CD4-positive, alpha-beta T cell (primary cell): ENCODE measurements around the gene MAST4. TPM values are rescaled to one million over a fixed set of nuclear protein-coding genes. Genes with fewer than 3 reads are reported as not detected.

ENCODE experiments used
- ATAC-seq: fragments of 200-7000 bp; cut with Tn5 transposase; one replicate; pipeline ENCODE4 v1.10.0; 2022; ENCODE audit warnings: mild to moderate bottlenecking; ENCODE audit not compliant: poor library complexity
- CTCF ChIA-PET: fragments of 350-600 bp; sonication (Branson Sonifier 250); formaldehyde crosslinking; loops from one replicate; lab custom pipeline; 2021; ENCODE audit warnings: antibody characterized with exemption, inconsistent platforms; lab: Charles Lee
- POLR2A ChIA-PET: fragments of 350-600 bp; sonication (Branson Sonifier 250); formaldehyde crosslinking; loops from one replicate; lab custom pipeline; 2021; ENCODE audit warnings: antibody characterized with exemption, inconsistent platforms; lab: Charles Lee
- DNase-seq, 14 experiments: peaks; one replicate each; pipeline ENCODE4 v3.0.0-alpha.2; 2013 to 2020; ENCODE audit warnings: mixed read lengths in 2 of 14
- H3K27ac ChIP-seq, 2 donors: one replicate each; pipeline versions ENCODE4 v1.5.1 to v1.7.0; 2013; ENCODE audit warnings: low read length in 2 of 2, low read depth in 1 of 2, mild to moderate bottlenecking in 1 of 2
- H3K27me3 ChIP-seq, 2 experiments: 1 replicate in 1 of 2; 2 replicates in 1 of 2; pipeline versions ENCODE4 v1.6.1 to v1.7.0; 2013; ENCODE audit warnings: low read length in 2 of 2, control low read depth in 1 of 2, mild to moderate bottlenecking in 1 of 2, moderate library complexity in 1 of 2; ENCODE audit not compliant: insufficient read depth in 2 of 2, control insufficient read depth in 1 of 2
- H3K36me3 ChIP-seq: one replicate; pipeline ENCODE4 v1.6.1; 2013; ENCODE audit warnings: low read length, control low read depth; ENCODE audit not compliant: insufficient read depth
- H3K4me1 ChIP-seq: one replicate; pipeline ENCODE4 v1.6.1; 2013; ENCODE audit warnings: low read length, control low read depth; ENCODE audit not compliant: insufficient read depth
- H3K4me3 ChIP-seq: one replicate; pipeline ENCODE4 v1.5.1; 2013; ENCODE audit warnings: mild to moderate bottlenecking, low read length, moderate library complexity
- H3K9me3 ChIP-seq, 2 experiments: 1 replicate in 1 of 2; 2 replicates in 1 of 2; pipeline versions ENCODE4 v1.6.1 to v1.7.0; 2013; ENCODE audit warnings: low read length in 2 of 2, mild to moderate bottlenecking in 2 of 2, control low read depth in 1 of 2, moderate library complexity in 1 of 2; ENCODE audit not compliant: control insufficient read depth in 1 of 2, insufficient read depth in 1 of 2
- H3K27ac Mint-ChIP-seq: one replicate; pipeline ENCODE4 v1.8.0; 2020; ENCODE audit warnings: mixed read lengths
- H3K27me3 Mint-ChIP-seq: one replicate; pipeline ENCODE4 v1.8.0; 2021; ENCODE audit warnings: mixed read lengths
- H3K36me3 Mint-ChIP-seq: one replicate; pipeline ENCODE4 v1.8.0; 2021; ENCODE audit warnings: low read depth, mixed read lengths
- H3K4me1 Mint-ChIP-seq: one replicate; pipeline ENCODE4 v1.8.0; 2021; ENCODE audit warnings: low read depth, mixed read lengths
- H3K4me3 Mint-ChIP-seq: one replicate; pipeline ENCODE4 v1.8.0; 2020; ENCODE audit warnings: mild to moderate bottlenecking, mixed read lengths
- H3K9me3 Mint-ChIP-seq: one replicate; pipeline ENCODE4 v1.8.0; 2020; ENCODE audit warnings: mixed read lengths
- intact Hi-C, 2 experiments: fragments of 100-400 bp; cut with DNase I in 1 of 2; cut with micrococcal nuclease in 1 of 2; formaldehyde crosslinking; loops; one replicate each; pipeline versions ENCODE4 v1.15.1 to v1.9.0; 2023 to 2025; cut with DNase I, micrococcal nuclease
- total RNA-seq, 174 experiments: library from RNA in 2 of 174; stranded (reverse) in 2 of 174; gene quantifications; one replicate each; pipeline ENCODE4 v1.2.3 and lab custom pipeline; 2021 to 2026
- TF ChIP-seq, protein P1 (sequence below): fragments of 200-600 bp; IDR thresholded peaks from one replicate; pipeline ENCODE4 v1.8.0; 2022; ENCODE audit warnings: antibody characterized with exemption, mild to moderate bottlenecking

The MAST4 gene
- total RNA-seq, 2 experiments from 2014 or later: 21.3 to 21.6 TPM

DNA sequence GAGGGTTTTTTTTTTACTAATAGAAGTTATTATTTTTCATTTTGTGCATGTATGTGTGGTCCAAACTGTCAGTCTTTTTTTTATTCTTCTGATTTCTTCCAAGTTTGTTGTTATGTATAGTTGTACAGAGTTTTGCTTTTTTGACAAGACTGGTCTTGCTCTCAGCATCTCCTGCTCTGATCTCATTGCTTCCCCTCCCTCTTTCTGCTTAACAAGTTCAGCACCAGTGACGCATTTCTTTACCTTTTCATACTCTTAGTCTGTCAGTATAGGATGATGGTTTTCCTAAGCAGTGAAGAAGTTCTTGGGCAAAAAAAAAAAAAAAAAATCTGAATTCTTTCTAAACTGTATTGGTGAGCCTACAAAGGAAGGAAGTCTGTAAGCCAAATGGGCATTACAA lies 465.3 kb downstream of the MAST4 start:
- no peak overlapping the region for H3K4me3 Mint-ChIP-seq
- no peaks in the 10 kb centered on the region for H3K27me3 ChIP-seq
- TF ChIP-seq, protein P1, sequence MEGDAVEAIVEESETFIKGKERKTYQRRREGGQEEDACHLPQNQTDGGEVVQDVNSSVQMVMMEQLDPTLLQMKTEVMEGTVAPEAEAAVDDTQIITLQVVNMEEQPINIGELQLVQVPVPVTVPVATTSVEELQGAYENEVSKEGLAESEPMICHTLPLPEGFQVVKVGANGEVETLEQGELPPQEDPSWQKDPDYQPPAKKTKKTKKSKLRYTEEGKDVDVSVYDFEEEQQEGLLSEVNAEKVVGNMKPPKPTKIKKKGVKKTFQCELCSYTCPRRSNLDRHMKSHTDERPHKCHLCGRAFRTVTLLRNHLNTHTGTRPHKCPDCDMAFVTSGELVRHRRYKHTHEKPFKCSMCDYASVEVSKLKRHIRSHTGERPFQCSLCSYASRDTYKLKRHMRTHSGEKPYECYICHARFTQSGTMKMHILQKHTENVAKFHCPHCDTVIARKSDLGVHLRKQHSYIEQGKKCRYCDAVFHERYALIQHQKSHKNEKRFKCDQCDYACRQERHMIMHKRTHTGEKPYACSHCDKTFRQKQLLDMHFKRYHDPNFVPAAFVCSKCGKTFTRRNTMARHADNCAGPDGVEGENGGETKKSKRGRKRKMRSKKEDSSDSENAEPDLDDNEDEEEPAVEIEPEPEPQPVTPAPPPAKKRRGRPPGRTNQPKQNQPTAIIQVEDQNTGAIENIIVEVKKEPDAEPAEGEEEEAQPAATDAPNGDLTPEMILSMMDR: no peak
- H3K4me1 ChIP-seq: peaks cover 4% of the 10 kb centered on the region
- H3K9me3 ChIP-seq: no peaks in the 10 kb centered on the region
- DNase-seq (no peak), ATAC-seq (no peak)
- POLR2A ChIA-PET: no interaction called here
- H3K4me3 ChIP-seq: no peak overlapping the region
- peaks cover 49% of the 10 kb centered on the region for H3K4me1 Mint-ChIP-seq
- peaks cover 47% of the 10 kb centered on the region for H3K36me3 Mint-ChIP-seq
- no peaks in the 10 kb centered on the region for H3K36me3 ChIP-seq
- no peak overlapping the region for H3K27ac ChIP-seq
- intact Hi-C loops: loop anchor here in 1 of 2 experiments (10.0 kb wide), 1 partner anchor 57 kb away; no protein-coding TSS in a partner anchor
- H3K9me3 Mint-ChIP-seq: no peaks in the 10 kb centered on the region
- H3K27ac Mint-ChIP-seq: no peak overlapping the region
- H3K27me3 Mint-ChIP-seq: no peaks in the 10 kb centered on the region
- CTCF ChIA-PET: no interaction called here

DNA sequence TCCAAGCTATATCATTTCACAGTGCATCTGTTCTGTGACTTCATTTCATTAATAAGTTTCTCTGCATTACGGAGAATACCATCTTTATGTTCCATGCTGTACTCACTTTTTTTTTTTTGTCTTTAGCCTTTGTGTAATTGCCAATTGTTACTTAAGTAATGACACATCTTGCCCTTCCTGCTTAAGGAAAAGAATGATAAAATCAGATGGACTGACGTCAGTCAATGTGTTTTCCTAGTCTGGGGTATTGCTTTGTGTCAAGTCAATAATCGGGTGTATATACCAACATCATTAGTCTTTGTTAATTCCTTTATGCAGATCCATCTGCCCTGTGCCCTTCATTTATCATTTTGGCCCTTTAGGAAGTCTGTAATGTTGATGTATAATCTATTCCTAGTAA lies 466.9 kb downstream of the MAST4 start:
- ChIA-PET POLR2A (interaction anchor here (1.2 kb wide), 1 partner anchor 87 kb away, joined by 4 read pairs; no protein-coding TSS in a partner anchor), CTCF (no interaction called here)

DNA sequence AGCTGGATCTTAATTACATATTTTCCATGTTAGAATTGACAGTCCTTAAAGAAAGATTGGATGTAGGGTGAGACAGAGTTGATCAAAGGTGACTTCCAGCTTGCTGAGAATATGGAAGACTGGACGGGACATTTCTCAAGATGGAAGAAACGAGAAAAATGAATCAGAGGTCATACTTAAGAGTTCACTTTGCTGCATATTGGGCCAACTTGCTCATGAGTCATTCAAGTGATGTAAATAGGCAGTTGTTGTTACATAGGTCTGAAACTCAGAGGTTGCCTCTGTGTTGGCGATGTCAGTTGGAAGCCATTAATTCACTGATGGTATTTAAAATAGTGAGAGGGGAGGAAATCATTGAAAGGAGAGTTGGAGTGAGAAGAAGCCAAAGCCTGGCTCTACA lies 467.6 kb downstream of the MAST4 start:
- no peaks in the 10 kb centered on the region for H3K9me3 Mint-ChIP-seq
- CTCF ChIA-PET: no interaction called here

More for the DNA sequence above, 466.9 kb downstream of the MAST4 start:
- Mint-ChIP-seq H3K27me3 (no peaks in the 10 kb centered on the region), H3K4me3 (no peak overlapping the region), H3K9me3 (no peaks in the 10 kb centered on the region), H3K4me1 (peaks cover 49% of the 10 kb centered on the region), H3K36me3 (peaks cover 42% of the 10 kb centered on the region), H3K27ac (no peak overlapping the region)
- intact Hi-C loops: loop anchor here in 1 of 2 experiments (10.0 kb wide), 1 partner anchor 58 kb away; no protein-coding TSS in a partner anchor
- TF ChIP-seq, protein P1: no peak
- no peaks in the 10 kb centered on the region for H3K27me3 ChIP-seq
- H3K4me1 ChIP-seq: peaks cover 4% of the 10 kb centered on the region
- no peak overlapping the region for H3K4me3 ChIP-seq
- no peaks in the 10 kb centered on the region for H3K9me3 ChIP-seq
- H3K36me3 ChIP-seq: no peaks in the 10 kb centered on the region
- DNase-seq: no peak
- ATAC-seq: no peak
- no peak overlapping the region for H3K27ac ChIP-seq

More for the DNA sequence above, 467.6 kb downstream of the MAST4 start:
- Histone ChIP-seq H3K9me3 (no peaks in the 10 kb centered on the region), H3K27me3 (no peaks in the 10 kb centered on the region), H3K4me3 (no peak overlapping the region), H3K36me3 (no peaks in the 10 kb centered on the region), H3K27ac (no peak overlapping the region), H3K4me1 (peaks cover 4% of the 10 kb centered on the region)
- no peak overlapping the region for H3K27ac Mint-ChIP-seq
- no peaks in the 10 kb centered on the region for H3K27me3 Mint-ChIP-seq
- peaks cover 49% of the 10 kb centered on the region for H3K4me1 Mint-ChIP-seq
- TF ChIP-seq, protein P1: no peak
- DNase-seq (no peak), ATAC-seq (no peak)
- peaks cover 39% of the 10 kb centered on the region for H3K36me3 Mint-ChIP-seq
- no peak overlapping the region for H3K4me3 Mint-ChIP-seq
- POLR2A ChIA-PET: interaction anchor here (1.2 kb wide), 1 partner anchor 86 kb away, joined by 4 read pairs; no protein-coding TSS in a partner anchor
- intact Hi-C loops: loop anchor here in 1 of 2 experiments (10.0 kb wide), 1 partner anchor 59 kb away; no protein-coding TSS in a partner anchor
